Measurements from ENCODE around the gene MPP3.
A peak's percentile ranks its signal among the peaks of the same experiment; 100 is the strongest.

Gene MPP3

DNA sequence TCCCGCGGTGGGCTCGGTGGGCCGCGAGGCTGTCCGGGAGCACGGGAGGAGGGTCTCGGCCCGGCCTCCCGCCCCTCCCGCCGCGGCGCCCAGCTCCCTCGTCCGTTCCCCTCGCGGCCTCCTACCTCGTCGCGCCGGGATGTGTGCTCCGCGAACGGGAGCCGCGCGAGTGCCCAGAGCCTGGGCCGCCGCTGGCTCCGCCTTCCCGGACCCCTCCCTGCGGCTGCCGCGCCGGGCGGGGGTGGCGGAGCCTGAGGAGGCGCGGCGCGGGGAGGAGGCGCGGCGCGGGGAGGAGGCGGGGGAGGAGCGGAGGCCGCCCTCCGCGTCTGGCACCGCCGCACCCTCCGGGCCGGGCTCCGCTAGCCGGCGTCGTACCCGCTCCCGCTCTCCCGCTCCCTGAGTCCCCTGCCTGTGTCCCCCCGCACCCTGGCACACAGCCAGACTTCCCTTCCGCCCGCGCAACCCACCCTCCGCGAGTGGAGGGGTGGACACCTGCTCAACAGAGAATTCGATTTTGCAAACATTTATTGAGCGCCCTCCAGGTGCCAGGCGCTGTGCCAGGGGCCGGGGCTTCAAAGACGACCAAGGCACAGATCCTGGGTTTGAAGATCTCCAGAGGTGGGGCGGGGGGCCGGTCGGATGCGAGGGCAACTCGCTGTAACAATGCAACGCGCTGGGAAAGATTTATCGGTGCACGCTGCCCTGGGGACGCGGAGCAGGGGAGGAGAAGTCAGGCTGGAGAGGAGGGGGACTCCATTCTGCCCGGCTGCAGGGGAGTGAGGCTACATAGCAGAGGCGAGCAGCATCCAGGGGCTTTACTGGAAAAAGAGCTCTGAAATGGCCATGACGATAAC is at the start of gene MPP3 (continued):
- TF ChIP-seq, protein P1, sequence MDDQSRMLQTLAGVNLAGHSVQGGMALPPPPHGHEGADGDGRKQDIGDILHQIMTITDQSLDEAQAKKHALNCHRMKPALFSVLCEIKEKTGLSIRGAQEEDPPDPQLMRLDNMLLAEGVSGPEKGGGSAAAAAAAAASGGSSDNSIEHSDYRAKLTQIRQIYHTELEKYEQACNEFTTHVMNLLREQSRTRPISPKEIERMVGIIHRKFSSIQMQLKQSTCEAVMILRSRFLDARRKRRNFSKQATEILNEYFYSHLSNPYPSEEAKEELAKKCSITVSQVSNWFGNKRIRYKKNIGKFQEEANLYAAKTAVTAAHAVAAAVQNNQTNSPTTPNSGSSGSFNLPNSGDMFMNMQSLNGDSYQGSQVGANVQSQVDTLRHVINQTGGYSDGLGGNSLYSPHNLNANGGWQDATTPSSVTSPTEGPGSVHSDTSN (CRISPR knock-in tag; IDR thresholded peaks at IDR 0.05) = no peak
- TF ChIP-seq ZNF843 (tag by site-specific recombination; IDR thresholded peaks at IDR 0.05) (no peak), KLF1 (tag by site-specific recombination; IDR thresholded peaks at IDR 0.05) (peak; percentile 32), GFI1B (tag by site-specific recombination; IDR thresholded peaks at IDR 0.05) (no peak), KLF8 (tag by site-specific recombination; IDR thresholded peaks at IDR 0.05) (peak; percentile 61), ZNF24 (tag by site-specific recombination; IDR thresholded peaks at IDR 0.05) (no peak), ZNF335 (tag by site-specific recombination; conservative IDR thresholded peaks at IDR 0.05) (peak; percentile 91), ZNF747 (tag by site-specific recombination; IDR thresholded peaks at IDR 0.05) (no peak), BCL11A (tag by site-specific recombination; IDR thresholded peaks at IDR 0.05; ENCODE audit: low read depth) (no peak), ZNF19 (tag by site-specific recombination; IDR thresholded peaks at IDR 0.05; ENCODE audit: low read depth) (no peak), ZNF76 (tag by site-specific recombination; IDR thresholded peaks at IDR 0.05; ENCODE audit: borderline replicate concordance, low read depth) (no peak), ZBTB1 (tag by site-specific recombination; IDR thresholded peaks at IDR 0.05) (no peak), ZSCAN23 (tag by site-specific recombination; IDR thresholded peaks at IDR 0.05) (no peak), HOXC10 (CRISPR knock-in tag; IDR thresholded peaks at IDR 0.05) (peak; percentile 53; the same call in 1 of the 2 replicates), ZNF48 (tag by site-specific recombination; IDR thresholded peaks at IDR 0.05) (no peak), ZNF132 (tag by site-specific recombination; IDR thresholded peaks at IDR 0.05; ENCODE audit: borderline replicate concordance) (no peak), RBAK (tag by site-specific recombination; IDR thresholded peaks at IDR 0.05) (no peak), ZNF629 (tag by site-specific recombination; IDR thresholded peaks at IDR 0.05) (no peak), IKZF3 (tag by site-specific recombination; IDR thresholded peaks at IDR 0.05) (no peak), ZNF776 (tag by site-specific recombination; IDR thresholded peaks at IDR 0.05; ENCODE audit: borderline replicate concordance) (no peak), PRDM1 (tag by site-specific recombination; IDR thresholded peaks at IDR 0.05) (no peak), HOXA7 (CRISPR knock-in tag; IDR thresholded peaks at IDR 0.05; ENCODE audit: borderline replicate concordance) (no peak), ZNF514 (tag by site-specific recombination; IDR thresholded peaks at IDR 0.05) (no peak), ZIC2 (tag by site-specific recombination; IDR thresholded peaks at IDR 0.05) (peak; percentile 18), KLF16 (tag by site-specific recombination; IDR thresholded peaks at IDR 0.05) (no peak), ZBTB20 (tag by site-specific recombination; IDR thresholded peaks at IDR 0.05) (0 out of 2 replicates have a peak, but pooled peaks have one; percentile 9), ZNF214 (tag by site-specific recombination; IDR thresholded peaks at IDR 0.05; ENCODE audit: borderline replicate concordance) (no peak), ZNF596 (tag by site-specific recombination; IDR thresholded peaks at IDR 0.05) (no peak; the same call in 1 of the 2 replicates), ZNF664 (tag by site-specific recombination; IDR thresholded peaks at IDR 0.05) (no peak), ZNF548 (tag by site-specific recombination; IDR thresholded peaks at IDR 0.05) (no peak), ZNF624 (tag by site-specific recombination; IDR thresholded peaks at IDR 0.05) (no peak), ZBTB8A (tag by site-specific recombination; IDR thresholded peaks at IDR 0.05) (peak; percentile 37; the same call in 1 of the 2 replicates)
- TF ChIP-seq, protein P2, sequence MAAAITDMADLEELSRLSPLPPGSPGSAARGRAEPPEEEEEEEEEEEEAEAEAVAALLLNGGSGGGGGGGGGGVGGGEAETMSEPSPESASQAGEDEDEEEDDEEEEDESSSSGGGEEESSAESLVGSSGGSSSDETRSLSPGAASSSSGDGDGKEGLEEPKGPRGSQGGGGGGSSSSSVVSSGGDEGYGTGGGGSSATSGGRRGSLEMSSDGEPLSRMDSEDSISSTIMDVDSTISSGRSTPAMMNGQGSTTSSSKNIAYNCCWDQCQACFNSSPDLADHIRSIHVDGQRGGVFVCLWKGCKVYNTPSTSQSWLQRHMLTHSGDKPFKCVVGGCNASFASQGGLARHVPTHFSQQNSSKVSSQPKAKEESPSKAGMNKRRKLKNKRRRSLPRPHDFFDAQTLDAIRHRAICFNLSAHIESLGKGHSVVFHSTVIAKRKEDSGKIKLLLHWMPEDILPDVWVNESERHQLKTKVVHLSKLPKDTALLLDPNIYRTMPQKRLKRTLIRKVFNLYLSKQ (tag by site-specific recombination; IDR thresholded peaks at IDR 0.05; ENCODE audit: borderline replicate concordance) = no peak
- TF ChIP-seq, protein P3, sequence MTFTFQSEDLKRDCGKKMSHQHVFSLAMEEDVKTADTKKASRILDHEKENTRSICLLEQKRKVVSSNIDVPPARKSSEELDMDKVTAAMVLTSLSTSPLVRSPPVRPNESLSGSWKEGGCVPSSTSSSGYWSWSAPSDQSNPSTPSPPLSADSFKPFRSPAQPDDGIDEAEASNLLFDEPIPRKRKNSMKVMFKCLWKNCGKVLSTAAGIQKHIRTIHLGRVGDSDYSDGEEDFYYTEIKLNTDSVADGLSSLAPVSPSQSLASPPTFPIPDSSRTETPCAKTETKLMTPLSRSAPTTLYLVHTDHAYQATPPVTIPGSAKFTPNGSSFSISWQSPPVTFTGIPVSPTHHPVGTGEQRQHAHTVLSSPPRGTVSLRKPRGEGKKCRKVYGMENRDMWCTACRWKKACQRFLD (tag by site-specific recombination; IDR thresholded peaks at IDR 0.05) = no peak
- TF ChIP-seq, protein P4, sequence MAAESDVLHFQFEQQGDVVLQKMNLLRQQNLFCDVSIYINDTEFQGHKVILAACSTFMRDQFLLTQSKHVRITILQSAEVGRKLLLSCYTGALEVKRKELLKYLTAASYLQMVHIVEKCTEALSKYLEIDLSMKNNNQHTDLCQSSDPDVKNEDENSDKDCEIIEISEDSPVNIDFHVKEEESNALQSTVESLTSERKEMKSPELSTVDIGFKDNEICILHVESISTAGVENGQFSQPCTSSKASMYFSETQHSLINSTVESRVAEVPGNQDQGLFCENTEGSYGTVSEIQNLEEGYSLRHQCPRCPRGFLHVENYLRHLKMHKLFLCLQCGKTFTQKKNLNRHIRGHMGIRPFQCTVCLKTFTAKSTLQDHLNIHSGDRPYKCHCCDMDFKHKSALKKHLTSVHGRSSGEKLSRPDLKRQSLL (tag by site-specific recombination; IDR thresholded peaks at IDR 0.05) = peak; percentile 50
- TF ChIP-seq, protein P5, sequence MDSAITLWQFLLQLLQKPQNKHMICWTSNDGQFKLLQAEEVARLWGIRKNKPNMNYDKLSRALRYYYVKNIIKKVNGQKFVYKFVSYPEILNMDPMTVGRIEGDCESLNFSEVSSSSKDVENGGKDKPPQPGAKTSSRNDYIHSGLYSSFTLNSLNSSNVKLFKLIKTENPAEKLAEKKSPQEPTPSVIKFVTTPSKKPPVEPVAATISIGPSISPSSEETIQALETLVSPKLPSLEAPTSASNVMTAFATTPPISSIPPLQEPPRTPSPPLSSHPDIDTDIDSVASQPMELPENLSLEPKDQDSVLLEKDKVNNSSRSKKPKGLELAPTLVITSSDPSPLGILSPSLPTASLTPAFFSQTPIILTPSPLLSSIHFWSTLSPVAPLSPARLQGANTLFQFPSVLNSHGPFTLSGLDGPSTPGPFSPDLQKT (IDR thresholded peaks at IDR 0.05; ENCODE audit: borderline replicate concordance, low read depth, low read length) = no peak
